ENCODE measurements around the gene SUN2.

DNA sequence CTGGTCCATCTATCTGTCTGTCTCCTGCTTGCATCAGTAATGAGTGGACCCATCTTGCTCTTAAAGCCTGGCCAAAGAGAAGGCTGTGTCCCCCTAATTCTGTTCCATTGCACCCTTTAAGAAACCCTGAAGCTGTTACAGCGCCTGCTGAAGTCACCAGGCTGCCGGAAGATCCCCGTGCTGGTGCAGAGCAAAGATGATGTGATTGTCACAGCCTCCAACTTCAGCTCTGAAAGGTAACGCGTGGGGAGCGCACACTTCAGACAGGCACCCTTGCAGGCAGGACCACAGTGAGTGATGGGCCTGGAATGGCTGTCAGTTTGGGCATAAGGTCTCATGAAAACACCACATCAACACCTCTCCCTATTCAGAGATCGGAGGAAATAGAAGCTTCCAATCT, 31.6 kb downstream of the SUN2 start:
- TF ChIP-seq POLR2A (IDR thresholded peaks at IDR 0.05), result no peak
- TF ChIP-seq, protein P1, sequence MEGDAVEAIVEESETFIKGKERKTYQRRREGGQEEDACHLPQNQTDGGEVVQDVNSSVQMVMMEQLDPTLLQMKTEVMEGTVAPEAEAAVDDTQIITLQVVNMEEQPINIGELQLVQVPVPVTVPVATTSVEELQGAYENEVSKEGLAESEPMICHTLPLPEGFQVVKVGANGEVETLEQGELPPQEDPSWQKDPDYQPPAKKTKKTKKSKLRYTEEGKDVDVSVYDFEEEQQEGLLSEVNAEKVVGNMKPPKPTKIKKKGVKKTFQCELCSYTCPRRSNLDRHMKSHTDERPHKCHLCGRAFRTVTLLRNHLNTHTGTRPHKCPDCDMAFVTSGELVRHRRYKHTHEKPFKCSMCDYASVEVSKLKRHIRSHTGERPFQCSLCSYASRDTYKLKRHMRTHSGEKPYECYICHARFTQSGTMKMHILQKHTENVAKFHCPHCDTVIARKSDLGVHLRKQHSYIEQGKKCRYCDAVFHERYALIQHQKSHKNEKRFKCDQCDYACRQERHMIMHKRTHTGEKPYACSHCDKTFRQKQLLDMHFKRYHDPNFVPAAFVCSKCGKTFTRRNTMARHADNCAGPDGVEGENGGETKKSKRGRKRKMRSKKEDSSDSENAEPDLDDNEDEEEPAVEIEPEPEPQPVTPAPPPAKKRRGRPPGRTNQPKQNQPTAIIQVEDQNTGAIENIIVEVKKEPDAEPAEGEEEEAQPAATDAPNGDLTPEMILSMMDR (IDR thresholded peaks at IDR 0.05 in 4 of 5, conservative IDR thresholded peaks at IDR 0.05 in 1 of 5), result no peak

Measured in gastrocnemius medialis (tissue), 4 donors.